ENCODE measurements around the gene PRTFDC1. TPM values are rescaled to one million over a fixed set of nuclear protein-coding genes. Genes with fewer than 3 reads are reported as not detected.

The PRTFDC1 gene
- total and polyA plus RNA-seq, 2 donors (not counting 3 experiments of a cell fraction or from before 2014, with no cell fraction given) = 22.0 to 27.0 TPM

DNA sequence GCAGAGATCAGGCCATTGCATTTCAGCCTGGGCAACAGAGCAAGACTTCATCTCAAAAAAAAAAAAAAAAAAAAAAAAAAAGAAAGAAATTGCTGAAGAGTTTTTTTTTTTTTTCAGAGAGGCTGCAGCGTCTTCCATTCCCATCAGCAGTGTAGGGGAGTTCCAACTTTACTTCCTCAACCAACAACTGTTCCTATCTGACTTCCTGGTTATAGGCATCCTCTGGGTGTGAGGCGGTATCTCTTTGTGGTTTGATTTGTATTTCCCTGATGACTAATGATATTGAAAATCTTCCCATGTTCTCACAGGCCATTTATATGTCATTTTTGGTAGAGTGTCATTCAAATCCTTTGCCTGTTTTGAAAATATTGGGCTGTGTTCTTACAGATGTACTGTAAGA, 40.2 kb downstream of the PRTFDC1 start:
- intact Hi-C loops (cut with micrococcal nuclease) (no loop called here), dilution Hi-C loops (cut with MboI; ENCODE audit: extremely low pct_ligation_motif_present, low sequenced_read_pairs) (no loop called here)
- H3K27me3 ChIP-seq (ENCODE audit: control insufficient read depth in 2 of 2, insufficient read depth in 2 of 2, low read length in 2 of 2) = no peaks in the 10 kb centered on the region
- H2AFZ ChIP-seq (ENCODE audit: low read depth, low read length) = no peak overlapping the region
- TF ChIP-seq FOS (IDR thresholded peaks at IDR 0.05; ENCODE audit: borderline replicate concordance, insufficient read depth, low read length) (peak; percentile 19), POLR2A (IDR thresholded peaks at IDR 0.05; ENCODE audit: low read depth, low read length) (no peak)
- no peaks in the 10 kb centered on the region for H3K9me3 ChIP-seq (replicated peaks; ENCODE audit: control insufficient read depth, insufficient read depth, low read length)
- no peak overlapping the region for H3K27ac ChIP-seq (ENCODE audit: insufficient read depth, low read depth, low read length)
- no peaks in the 10 kb centered on the region for H3K79me2 ChIP-seq (ENCODE audit: control insufficient read depth, insufficient read depth, low read length)
- peak; percentile 37 for DNase-seq (ENCODE audit: low read depth, low spot score)
- H3K4me2 ChIP-seq (ENCODE audit: insufficient read depth, low read length) = no peak overlapping the region
- ChIA-PET POLR2A (no interaction called here), CTCF (interaction anchor here (1.4 to 1.6 kb wide), 2 partner anchors 9 to 12 kb away, joined by 3 to 5 read pairs; no protein-coding TSS in a partner anchor)
- no peaks in the 10 kb centered on the region for H3K9me1 ChIP-seq (replicated peaks; ENCODE audit: control insufficient read depth, extremely low read depth, insufficient read depth, low read length)
- no peaks in the 10 kb centered on the region for H4K20me1 ChIP-seq (replicated peaks; ENCODE audit: control insufficient read depth, extremely low read depth, insufficient read depth, low read length)
- H3K36me3 ChIP-seq (ENCODE audit: control insufficient read depth in 2 of 2, extremely low read depth in 1 of 2, insufficient read depth in 2 of 2, low read length in 2 of 2) = no peaks in the 10 kb centered on the region
- H3K4me3 ChIP-seq (replicated peaks in 1 of 3; ENCODE audit: insufficient read depth in 1 of 3, low read depth in 1 of 3, low read length in 3 of 3) = no peak overlapping the region
- no peak for FAIRE-seq
- no TSS peak for BruUV-seq (replicated peaks)
- no peak overlapping the region for H3K9ac ChIP-seq (replicated peaks; ENCODE audit: extremely low read depth, insufficient read depth, low read length)
- H3K4me1 ChIP-seq (ENCODE audit: control insufficient read depth, extremely low read depth, insufficient read depth, low read length) = peaks cover 7% of the 10 kb centered on the region

DNA sequence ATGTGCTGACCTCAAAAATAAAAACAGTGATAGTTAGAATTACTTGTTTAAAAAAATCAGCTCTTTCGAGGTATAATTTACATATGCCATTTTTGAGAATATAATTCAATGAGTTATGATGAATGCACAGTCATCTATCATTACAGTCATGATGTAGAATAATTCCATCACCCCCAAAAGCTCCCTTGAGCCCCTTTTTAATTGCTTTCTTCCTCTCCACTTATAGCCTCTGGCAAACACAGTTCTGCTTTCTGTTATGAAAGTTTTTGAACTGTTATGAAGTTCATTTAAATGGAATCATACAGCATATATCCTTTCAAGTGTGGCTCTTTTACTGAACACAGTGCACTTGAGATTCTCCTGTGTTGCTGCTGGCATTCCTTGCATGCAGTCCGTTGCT, 41.4 kb downstream of the PRTFDC1 start:
- H3K9me1 ChIP-seq (replicated peaks; ENCODE audit: control insufficient read depth, extremely low read depth, insufficient read depth, low read length) = no peaks in the 10 kb centered on the region
- H3K27ac ChIP-seq (ENCODE audit: insufficient read depth, low read depth, low read length) = no peak overlapping the region
- no peak overlapping the region for H3K9ac ChIP-seq (replicated peaks; ENCODE audit: extremely low read depth, insufficient read depth, low read length)
- FAIRE-seq = no peak
- H3K4me2 ChIP-seq (ENCODE audit: insufficient read depth, low read length) = no peak overlapping the region
- no peak for DNase-seq (ENCODE audit: low read depth, low spot score)
- no peaks in the 10 kb centered on the region for H3K27me3 ChIP-seq (ENCODE audit: control insufficient read depth in 2 of 2, insufficient read depth in 2 of 2, low read length in 2 of 2)
- POLR2A ChIA-PET = no interaction called here
- no peaks in the 10 kb centered on the region for H4K20me1 ChIP-seq (replicated peaks; ENCODE audit: control insufficient read depth, extremely low read depth, insufficient read depth, low read length)
- H3K9me3 ChIP-seq (replicated peaks; ENCODE audit: control insufficient read depth, insufficient read depth, low read length) = no peaks in the 10 kb centered on the region
- H3K4me3 ChIP-seq (replicated peaks in 1 of 3; ENCODE audit: insufficient read depth in 1 of 3, low read depth in 1 of 3, low read length in 3 of 3) = no peak overlapping the region
- intact Hi-C loops (cut with micrococcal nuclease) = no loop called here
- no TSS peak for BruUV-seq (replicated peaks)
- TF ChIP-seq, protein P1, sequence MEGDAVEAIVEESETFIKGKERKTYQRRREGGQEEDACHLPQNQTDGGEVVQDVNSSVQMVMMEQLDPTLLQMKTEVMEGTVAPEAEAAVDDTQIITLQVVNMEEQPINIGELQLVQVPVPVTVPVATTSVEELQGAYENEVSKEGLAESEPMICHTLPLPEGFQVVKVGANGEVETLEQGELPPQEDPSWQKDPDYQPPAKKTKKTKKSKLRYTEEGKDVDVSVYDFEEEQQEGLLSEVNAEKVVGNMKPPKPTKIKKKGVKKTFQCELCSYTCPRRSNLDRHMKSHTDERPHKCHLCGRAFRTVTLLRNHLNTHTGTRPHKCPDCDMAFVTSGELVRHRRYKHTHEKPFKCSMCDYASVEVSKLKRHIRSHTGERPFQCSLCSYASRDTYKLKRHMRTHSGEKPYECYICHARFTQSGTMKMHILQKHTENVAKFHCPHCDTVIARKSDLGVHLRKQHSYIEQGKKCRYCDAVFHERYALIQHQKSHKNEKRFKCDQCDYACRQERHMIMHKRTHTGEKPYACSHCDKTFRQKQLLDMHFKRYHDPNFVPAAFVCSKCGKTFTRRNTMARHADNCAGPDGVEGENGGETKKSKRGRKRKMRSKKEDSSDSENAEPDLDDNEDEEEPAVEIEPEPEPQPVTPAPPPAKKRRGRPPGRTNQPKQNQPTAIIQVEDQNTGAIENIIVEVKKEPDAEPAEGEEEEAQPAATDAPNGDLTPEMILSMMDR (IDR thresholded peaks at IDR 0.05; ENCODE audit: extremely low read depth in 1 of 2, insufficient read depth in 1 of 2, low read depth in 1 of 2, low read length in 2 of 2) = no peak
- TF ChIP-seq GATA2 (IDR thresholded peaks at IDR 0.05; ENCODE audit: insufficient read depth, insufficient read length, low read depth, low read length) (no peak), POLR2AphosphoS5 (IDR thresholded peaks at IDR 0.05; ENCODE audit: insufficient read depth, low read depth, low read length) (no peak), EZH2 (IDR thresholded peaks at IDR 0.05; ENCODE audit: borderline replicate concordance, low read depth, low read length, severe bottlenecking) (no peak), JUN (IDR thresholded peaks at IDR 0.05; ENCODE audit: borderline replicate concordance, insufficient read depth, insufficient read length, low read depth) (no peak), FOS (IDR thresholded peaks at IDR 0.05; ENCODE audit: borderline replicate concordance, insufficient read depth, low read length) (no peak), MYC (IDR thresholded peaks at IDR 0.05; ENCODE audit: low read depth, low read length) (no peak), POLR2A (IDR thresholded peaks at IDR 0.05; ENCODE audit: low read depth, low read length) (no peak)
- TF ChIP-seq, protein P2, sequence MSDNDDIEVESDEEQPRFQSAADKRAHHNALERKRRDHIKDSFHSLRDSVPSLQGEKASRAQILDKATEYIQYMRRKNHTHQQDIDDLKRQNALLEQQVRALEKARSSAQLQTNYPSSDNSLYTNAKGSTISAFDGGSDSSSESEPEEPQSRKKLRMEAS (IDR thresholded peaks at IDR 0.05; ENCODE audit: insufficient read depth, insufficient read length) = no peak
- H3K79me2 ChIP-seq (ENCODE audit: control insufficient read depth, insufficient read depth, low read length) = no peaks in the 10 kb centered on the region
- peaks cover 7% of the 10 kb centered on the region for H3K4me1 ChIP-seq (ENCODE audit: control insufficient read depth, extremely low read depth, insufficient read depth, low read length)
- dilution Hi-C loops (cut with MboI; ENCODE audit: extremely low pct_ligation_motif_present, low sequenced_read_pairs) = no loop called here
- CTCF ChIA-PET = no interaction called here
- H2AFZ ChIP-seq (ENCODE audit: low read depth, low read length) = no peak overlapping the region
- H3K36me3 ChIP-seq (ENCODE audit: control insufficient read depth in 2 of 2, extremely low read depth in 1 of 2, insufficient read depth in 2 of 2, low read length in 2 of 2) = no peaks in the 10 kb centered on the region

All from endothelial cell of umbilical vein (primary cell).